Adrenal gland (tissue), 12 donors: ENCODE data around the gene MRPL50. TPM values are rescaled to one million over a fixed set of nuclear protein-coding genes. Genes with fewer than 3 reads are reported as not detected.

Experiments
- DNase-seq, 7 donors: peaks; one replicate each; pipeline ENCODE4 v3.0.0-alpha.2; 2019 to 2020
- H3K27ac ChIP-seq, 5 donors: fragments of 200-600 bp; sonication (generic) in 4 of 5; 1 replicate in 3 of 5; 2 replicates in 2 of 5; pipeline versions ENCODE4 v1.5.1 to v1.8.0; 2016 to 2020; ENCODE audit warnings: mild to moderate bottlenecking in 1 of 5
- H3K27me3 ChIP-seq: fragments of 200-600 bp; 2 replicates; pipeline ENCODE4 v1.8.0; 2021
- H3K36me3 ChIP-seq, 2 donors: fragments of 200-600 bp; replicated peaks in 1 of 2; 1 replicate in 1 of 2; 2 replicates in 1 of 2; pipeline versions ENCODE4 v1.5.1 to v1.8.0; 2018 to 2022
- H3K4me1 ChIP-seq, 2 donors: fragments of 200-600 bp; replicated peaks in 1 of 2; 1 replicate in 1 of 2; 2 replicates in 1 of 2; pipeline versions ENCODE4 v1.5.1 to v1.8.0; 2018 to 2021
- H3K4me3 ChIP-seq, 4 donors: fragments of 200-600 bp; sonication (generic) in 3 of 4; one replicate each; pipeline ENCODE4 v1.5.1; 2016 to 2018
- H3K9me3 ChIP-seq, 3 donors: fragments of 200-600 bp; sonication (generic) in 1 of 3; replicated peaks in 1 of 3; 1 replicate in 2 of 3; 2 replicates in 1 of 3; pipeline versions ENCODE4 v1.5.1 to v1.8.0; 2016 to 2021
- POLR2A ChIP-seq, 2 donors: fragments of 450-650 bp; IDR thresholded peaks; one replicate each; pipeline ENCODE4 v1.6.1; 2017; ENCODE audit warnings: antibody characterized with exemption in 2 of 2, mild to moderate bottlenecking in 2 of 2, moderate library complexity in 1 of 2
- WGBS, 4 donors: extraction: QIAGEN DNeasy Blood & Tissue Kit in 2 of 4; methylation state at CpG; one replicate each; pipeline versions ENCODE4 v1.1.5 to v1.1.7; 2013 to 2017; 5-methylcytosine and 5-hydroxymethylcytosine counted together
- intact Hi-C, 2 donors: fragments of 100-400 bp; cut with DNase I; formaldehyde crosslinking; loops; one replicate each; pipeline versions ENCODE4 v1.14.1 to v1.15.0; 2022 to 2023
- polyA plus RNA-seq, 3 donors: library from polyadenylated mRNA; stranded (reverse); fragments of 200-250 nt in 2 of 3; fragments of 350-450 nt in 1 of 3; fragmentation: Illumina TruSeq in 1 of 3; extraction: RNeasy Lipid Tissue Mini Kit (QIAGEN cat#74804) in 1 of 3; gene quantifications; one replicate each; pipeline ENCODE4 v1.2.3, GENCODE V29; 2013 to 2014
- total RNA-seq, 9 donors: library from RNA; depleted of rRNA in 4 of 9; stranded (reverse); fragments of >200 nt in 4 of 9; fragments of 120-200 nt in 1 of 9; fragmentation: NEBNext Ultra II Directional in 1 of 9; extraction: Animal tissue kit (Norgen Biotek cat#: 25700) in 1 of 9; gene quantifications; one replicate each; pipeline versions ENCODE4 v1.1.0 to v1.2.4, GENCODE V29; 2013 to 2023
- TF ChIP-seq, protein P1 (sequence below), 6 experiments: fragments of 450-650 bp in 4 of 6; fragments of 200-600 bp in 2 of 6; sonication (generic) in 1 of 6; IDR thresholded peaks; 1 replicate in 5 of 6; 2 replicates in 1 of 6; pipeline versions ENCODE4 v1.5.1 to v1.8.0; 2016 to 2021; ENCODE audit warnings: antibody characterized with exemption in 6 of 6, mild to moderate bottlenecking in 2 of 6, moderate library complexity in 1 of 6
- donor health status: healthy with polysubstance abuse.
- donor health status: Bipolar disorder and iron deficiency.
- donor health status: DM: yes; HTN: yes; CAD: no.
- donor health status: DM: no; HTN: no; CAD: no.
- donor health status: DM: no; HTN: no; CAD: no.
- donor health status: DM: yes; HTN: yes; CAD: no.

The MRPL50 gene
- total and polyA plus RNA-seq, 12 donors: 8.4 to 48.5 (median 15.9) TPM

- Histone ChIP-seq H3K9me3 (no peaks in the 10 kb centered on the region), H3K4me1 (no peaks in the 10 kb centered on the region), H3K4me3 (no peak overlapping the region), H3K27me3 (no peaks in the 10 kb centered on the region), H3K36me3 (no peaks in the 10 kb centered on the region), H3K27ac (no peak overlapping the region)
- intact Hi-C loops: no loop called here
- no peak for TF ChIP-seq POLR2A (IDR thresholded peaks at IDR 0.05)
- TF ChIP-seq, protein P1, sequence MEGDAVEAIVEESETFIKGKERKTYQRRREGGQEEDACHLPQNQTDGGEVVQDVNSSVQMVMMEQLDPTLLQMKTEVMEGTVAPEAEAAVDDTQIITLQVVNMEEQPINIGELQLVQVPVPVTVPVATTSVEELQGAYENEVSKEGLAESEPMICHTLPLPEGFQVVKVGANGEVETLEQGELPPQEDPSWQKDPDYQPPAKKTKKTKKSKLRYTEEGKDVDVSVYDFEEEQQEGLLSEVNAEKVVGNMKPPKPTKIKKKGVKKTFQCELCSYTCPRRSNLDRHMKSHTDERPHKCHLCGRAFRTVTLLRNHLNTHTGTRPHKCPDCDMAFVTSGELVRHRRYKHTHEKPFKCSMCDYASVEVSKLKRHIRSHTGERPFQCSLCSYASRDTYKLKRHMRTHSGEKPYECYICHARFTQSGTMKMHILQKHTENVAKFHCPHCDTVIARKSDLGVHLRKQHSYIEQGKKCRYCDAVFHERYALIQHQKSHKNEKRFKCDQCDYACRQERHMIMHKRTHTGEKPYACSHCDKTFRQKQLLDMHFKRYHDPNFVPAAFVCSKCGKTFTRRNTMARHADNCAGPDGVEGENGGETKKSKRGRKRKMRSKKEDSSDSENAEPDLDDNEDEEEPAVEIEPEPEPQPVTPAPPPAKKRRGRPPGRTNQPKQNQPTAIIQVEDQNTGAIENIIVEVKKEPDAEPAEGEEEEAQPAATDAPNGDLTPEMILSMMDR (IDR thresholded peaks at IDR 0.05): no peak
- WGBS, 4 donors: 65 to 76% (median 72%) methylated on average over 6 to 7 of the region's 7 CpGs
- no peak for DNase-seq
Measured at GRCh38 chr9:101354765-101355708, 43.4 kb downstream of the MRPL50 start.

- WGBS, 4 donors: 82 to 91% (median 84%) methylated on average over 5 of the region's 5 CpGs
- H3K36me3 ChIP-seq: no peaks in the 10 kb centered on the region
- intact Hi-C loops: no loop called here
- no peak overlapping the region for H3K4me3 ChIP-seq
- no peak overlapping the region for H3K27ac ChIP-seq
- no peaks in the 10 kb centered on the region for H3K9me3 ChIP-seq
- H3K27me3 ChIP-seq: no peaks in the 10 kb centered on the region
- DNase-seq: no peak
- H3K4me1 ChIP-seq: no peaks in the 10 kb centered on the region
- TF ChIP-seq, protein P1 (IDR thresholded peaks at IDR 0.05): no peak
- TF ChIP-seq POLR2A (IDR thresholded peaks at IDR 0.05): no peak
Measured at GRCh38 chr9:101354143-101354764, 44.2 kb downstream of the MRPL50 start.

GRCh38 chr9:101353683-101354082 is 44.7 kb downstream of the MRPL50 start:
- H3K36me3 ChIP-seq: no peaks in the 10 kb centered on the region
- H3K4me1 ChIP-seq: no peaks in the 10 kb centered on the region
- H3K9me3 ChIP-seq: no peaks in the 10 kb centered on the region
- 81 to 89% (median 84%) methylated on average over 2 of the region's 2 CpGs for WGBS, 4 donors
- no peak for TF ChIP-seq POLR2A (IDR thresholded peaks at IDR 0.05)
- TF ChIP-seq, protein P1 (IDR thresholded peaks at IDR 0.05): no peak
- H3K4me3 ChIP-seq: no peak overlapping the region
- intact Hi-C loops: no loop called here
- no peak overlapping the region for H3K27ac ChIP-seq
- DNase-seq: no peak
- no peaks in the 10 kb centered on the region for H3K27me3 ChIP-seq

- Histone ChIP-seq H3K9me3 (no peaks in the 10 kb centered on the region), H3K4me1 (no peaks in the 10 kb centered on the region), H3K36me3 (no peaks in the 10 kb centered on the region), H3K4me3 (no peak overlapping the region), H3K27ac (no peak overlapping the region), H3K27me3 (no peaks in the 10 kb centered on the region)
- TF ChIP-seq, protein P1 (IDR thresholded peaks at IDR 0.05): no peak
- no peak for TF ChIP-seq POLR2A (IDR thresholded peaks at IDR 0.05)
- WGBS, 4 donors: 75 to 85% (median 80%) methylated on average over 6 of the region's 6 CpGs
- intact Hi-C loops: no loop called here
- DNase-seq: no peak
Measured at GRCh38 chr9:101352892-101353463, 45.4 kb downstream of the MRPL50 start.
